HepG2 (cell line): ENCODE measurements around the gene RNF6. TPM values are rescaled to one million over a fixed set of nuclear protein-coding genes. Genes with fewer than 3 reads are reported as not detected.

Experiments used
- AKAP8 ChIP-seq: sonication (generic); formaldehyde crosslinking; IDR thresholded peaks from 2 replicates; pipeline ENCODE4 v1.5.1; 2020; ENCODE audit warnings: mild to moderate bottlenecking, missing genetic modification reagents
- CENPX ChIP-seq: sonication (generic); formaldehyde crosslinking; IDR thresholded peaks from 2 replicates; pipeline ENCODE4 v1.9.0; 2021; ENCODE audit warnings: mild to moderate bottlenecking, missing genetic modification reagents, moderate library complexity
- CREM ChIP-seq, 2 experiments: sonication (generic) in 1 of 2; formaldehyde crosslinking in 1 of 2; IDR thresholded peaks; 2 replicates each; pipeline versions ENCODE4 v1.4.0 to v1.6.1; 2016 to 2020; ENCODE audit warnings: antibody characterized with exemption in 1 of 2, mild to moderate bottlenecking in 1 of 2, missing genetic modification reagents in 1 of 2
- DPF2 ChIP-seq: sonication (generic); formaldehyde crosslinking; IDR thresholded peaks from 2 replicates; pipeline ENCODE4 v1.4.0; 2020; ENCODE audit warnings: mild to moderate bottlenecking, low read depth, missing genetic modification reagents, borderline replicate concordance
- FOXP4 ChIP-seq: sonication (generic); formaldehyde crosslinking; IDR thresholded peaks from 2 replicates; pipeline ENCODE4 v1.4.0; 2020; ENCODE audit warnings: missing genetic modification reagents
- HOXA3 ChIP-seq: sonication (generic); formaldehyde crosslinking; IDR thresholded peaks from 2 replicates; pipeline ENCODE4 v1.5.0; 2020; ENCODE audit warnings: missing genetic modification reagents
- MAFK ChIP-seq, 2 experiments: IDR thresholded peaks in 1 of 2; conservative IDR thresholded peaks in 1 of 2; 2 replicates each; pipeline ENCODE4 v1.6.1; 2011; ENCODE audit warnings: improper control_type of control experiment in 2 of 2, low read length in 2 of 2
- NFIC ChIP-seq: IDR thresholded peaks from 2 replicates; pipeline ENCODE4 v1.6.1; 2012; ENCODE audit warnings: mild to moderate bottlenecking, low read length, inconsistent platforms
- NR2F1 ChIP-seq, 2 experiments: fragments of 450-650 bp in 1 of 2; formaldehyde crosslinking in 1 of 2; IDR thresholded peaks; 2 replicates each; pipeline versions ENCODE4 v1.5.0 to v1.6.1; 2016 to 2020; ENCODE audit warnings: mild to moderate bottlenecking in 1 of 2, missing compliant biosample characterization in 1 of 2, missing genetic modification reagents in 1 of 2, moderate library complexity in 1 of 2
- PAX8 ChIP-seq: sonication (generic); formaldehyde crosslinking; IDR thresholded peaks from 2 replicates; pipeline ENCODE4 v1.8.0; 2022; ENCODE audit warnings: mild to moderate bottlenecking, missing genetic modification reagents, borderline replicate concordance
- STAT5B ChIP-seq: sonication (generic); formaldehyde crosslinking; IDR thresholded peaks from 2 replicates; pipeline ENCODE4 v1.4.0; 2020; ENCODE audit warnings: missing genetic modification reagents
- THAP11 ChIP-seq: IDR thresholded peaks from 2 replicates; pipeline ENCODE4 v1.6.1; 2016; ENCODE audit warnings: missing biosample characterization, missing genetic modification reagents
- ZBTB4 ChIP-seq: sonication (generic); formaldehyde crosslinking; IDR thresholded peaks from 2 replicates; pipeline ENCODE4 v1.4.0; 2020; ENCODE audit warnings: missing genetic modification reagents, mild to moderate bottlenecking, borderline replicate concordance
- ZEB1 ChIP-seq: IDR thresholded peaks from 2 replicates; pipeline ENCODE4 v1.6.1; 2012; ENCODE audit warnings: mild to moderate bottlenecking, low read depth, inconsistent platforms; ENCODE audit not compliant: insufficient replicate concordance
- ZNF367 ChIP-seq: sonication (generic); formaldehyde crosslinking; IDR thresholded peaks from 2 replicates; pipeline ENCODE4 v1.4.0; 2020; ENCODE audit warnings: missing genetic modification reagents, borderline replicate concordance
- ZNF383 ChIP-seq: sonication (generic); formaldehyde crosslinking; IDR thresholded peaks from 2 replicates; pipeline ENCODE4 v1.4.0; 2020; ENCODE audit warnings: missing genetic modification reagents, mild to moderate bottlenecking, borderline replicate concordance
- ZNF432 ChIP-seq: sonication (generic); formaldehyde crosslinking; IDR thresholded peaks from 2 replicates; pipeline ENCODE4 v1.5.0; 2020; ENCODE audit warnings: missing genetic modification reagents, mild to moderate bottlenecking, borderline replicate concordance
- ZNF570 ChIP-seq: sonication (generic); formaldehyde crosslinking; IDR thresholded peaks from 2 replicates; pipeline ENCODE4 v1.4.0; 2020; ENCODE audit warnings: mild to moderate bottlenecking, missing genetic modification reagents, borderline replicate concordance
- ZNF678 ChIP-seq: sonication (generic); formaldehyde crosslinking; IDR thresholded peaks from 2 replicates; pipeline ENCODE4 v1.4.0; 2020; ENCODE audit warnings: mild to moderate bottlenecking, missing genetic modification reagents
- polyA plus RNA-seq, 8 experiments: library from polyadenylated mRNA; depleted of rRNA in 3 of 8; stranded (reverse) in 7 of 8; unstranded in 1 of 8; fragments of >200 nt; fragmentation: Illumina TruSeq in 4 of 8; extraction: Trizol in 4 of 8; gene quantifications; 2 replicates each; pipeline versions ENCODE4 v1.2.1 to v1.2.3, GENCODE V29; 2011 to 2016; ENCODE audit warnings: low read depth in 4 of 8, missing spikeins in 1 of 8, mixed read lengths in 1 of 8; ENCODE audit not compliant: insufficient read depth in 1 of 8
- total RNA-seq, 5 experiments: library from RNA; depleted of rRNA; stranded (reverse); fragments of >200 nt; fragmentation: Illumina TruSeq; extraction: Trizol; gene quantifications; 2 replicates each; pipeline ENCODE4 v1.2.3, GENCODE V29; 2016; ENCODE audit warnings: low read depth in 1 of 5
- TF ChIP-seq, protein P1 (sequence below): sonication (generic); formaldehyde crosslinking; IDR thresholded peaks from 2 replicates; pipeline ENCODE4 v1.8.0; 2022; ENCODE audit warnings: mild to moderate bottlenecking, missing genetic modification reagents
- TF ChIP-seq, protein P2 (sequence below): sonication (generic); formaldehyde crosslinking; IDR thresholded peaks from 2 replicates; pipeline ENCODE4 v1.4.0; 2020; ENCODE audit warnings: mild to moderate bottlenecking, missing genetic modification reagents

Gene RNF6
- total and polyA plus RNA-seq, 2 of the 13 experiments (the other 11 are each of a cell fraction or from before 2014, with no cell fraction given): 14.6 to 36.8 TPM

GRCh38 chr13:26253787-26254582 lies 31.9 kb upstream of the RNF6 start, which contains the start of gene CDK8 (continued):
- TF ChIP-seq HOXA3 (CRISPR knock-in tag): peak; percentile 30
- TF ChIP-seq NR2F1 (CRISPR knock-in tag; IDR thresholded peaks at IDR 0.05): 0 out of 4 replicates have a peak, but pooled peaks of 1 of the 2 experiments have one; percentile 14
- no peak for TF ChIP-seq CENPX
- TF ChIP-seq AKAP8 (CRISPR knock-in tag): no peak
- TF ChIP-seq ZNF678 (CRISPR knock-in tag): no peak
- no peak for TF ChIP-seq PAX8
- TF ChIP-seq MAFK (conservative IDR thresholded peaks at IDR 0.05 in 1 of 2, IDR thresholded peaks at IDR 0.05 in 1 of 2; ENCODE audit: low read length in 2 of 2): no peak
- no peak for TF ChIP-seq ZNF383 (CRISPR knock-in tag)
- no peak for TF ChIP-seq ZNF432 (CRISPR knock-in tag)
- TF ChIP-seq STAT5B (CRISPR knock-in tag): no peak
- no peak for TF ChIP-seq DPF2 (CRISPR knock-in tag)
- TF ChIP-seq ZEB1: no peak
- TF ChIP-seq ZNF367 (CRISPR knock-in tag): no peak
- no peak for TF ChIP-seq ZNF570 (CRISPR knock-in tag)
- TF ChIP-seq CREM (IDR thresholded peaks at IDR 0.05): peak; percentile 98
- no peak for TF ChIP-seq CREM (CRISPR knock-in tag; IDR thresholded peaks at IDR 0.05)
- peak; percentile 99 for TF ChIP-seq THAP11 (CRISPR knock-in tag)
- TF ChIP-seq, protein P1, sequence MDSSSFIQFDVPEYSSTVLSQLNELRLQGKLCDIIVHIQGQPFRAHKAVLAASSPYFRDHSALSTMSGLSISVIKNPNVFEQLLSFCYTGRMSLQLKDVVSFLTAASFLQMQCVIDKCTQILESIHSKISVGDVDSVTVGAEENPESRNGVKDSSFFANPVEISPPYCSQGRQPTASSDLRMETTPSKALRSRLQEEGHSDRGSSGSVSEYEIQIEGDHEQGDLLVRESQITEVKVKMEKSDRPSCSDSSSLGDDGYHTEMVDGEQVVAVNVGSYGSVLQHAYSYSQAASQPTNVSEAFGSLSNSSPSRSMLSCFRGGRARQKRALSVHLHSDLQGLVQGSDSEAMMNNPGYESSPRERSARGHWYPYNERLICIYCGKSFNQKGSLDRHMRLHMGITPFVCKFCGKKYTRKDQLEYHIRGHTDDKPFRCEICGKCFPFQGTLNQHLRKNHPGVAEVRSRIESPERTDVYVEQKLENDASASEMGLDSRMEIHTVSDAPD (CRISPR knock-in tag): no peak
- TF ChIP-seq, protein P2, sequence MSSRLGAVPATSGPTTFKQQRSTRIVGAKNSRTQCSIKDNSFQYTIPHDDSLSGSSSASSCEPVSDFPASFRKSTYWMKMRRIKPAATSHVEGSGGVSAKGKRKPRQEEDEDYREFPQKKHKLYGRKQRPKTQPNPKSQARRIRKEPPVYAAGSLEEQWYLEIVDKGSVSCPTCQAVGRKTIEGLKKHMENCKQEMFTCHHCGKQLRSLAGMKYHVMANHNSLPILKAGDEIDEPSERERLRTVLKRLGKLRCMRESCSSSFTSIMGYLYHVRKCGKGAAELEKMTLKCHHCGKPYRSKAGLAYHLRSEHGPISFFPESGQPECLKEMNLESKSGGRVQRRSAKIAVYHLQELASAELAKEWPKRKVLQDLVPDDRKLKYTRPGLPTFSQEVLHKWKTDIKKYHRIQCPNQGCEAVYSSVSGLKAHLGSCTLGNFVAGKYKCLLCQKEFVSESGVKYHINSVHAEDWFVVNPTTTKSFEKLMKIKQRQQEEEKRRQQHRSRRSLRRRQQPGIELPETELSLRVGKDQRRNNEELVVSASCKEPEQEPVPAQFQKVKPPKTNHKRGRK (CRISPR knock-in tag): no peak
- no peak for TF ChIP-seq NFIC
- TF ChIP-seq ZBTB4 (CRISPR knock-in tag): no peak
- peak; percentile 59 for TF ChIP-seq FOXP4 (CRISPR knock-in tag)
